Activated CD4-positive, CD25-positive, alpha-beta regulatory T cell treated with anti-CD3 and anti-CD28 coated beads, Interleukin-2, amount 50 U/mL, for 16 hours (primary cell): ENCODE measurements around the gene PRKCQ.

Experiments used
- DNase-seq: peaks from one replicate; pipeline ENCODE4 v3.0.0-alpha.2; 2020; ENCODE audit warnings: low read depth, low spot score

Gene PRKCQ

DNA sequence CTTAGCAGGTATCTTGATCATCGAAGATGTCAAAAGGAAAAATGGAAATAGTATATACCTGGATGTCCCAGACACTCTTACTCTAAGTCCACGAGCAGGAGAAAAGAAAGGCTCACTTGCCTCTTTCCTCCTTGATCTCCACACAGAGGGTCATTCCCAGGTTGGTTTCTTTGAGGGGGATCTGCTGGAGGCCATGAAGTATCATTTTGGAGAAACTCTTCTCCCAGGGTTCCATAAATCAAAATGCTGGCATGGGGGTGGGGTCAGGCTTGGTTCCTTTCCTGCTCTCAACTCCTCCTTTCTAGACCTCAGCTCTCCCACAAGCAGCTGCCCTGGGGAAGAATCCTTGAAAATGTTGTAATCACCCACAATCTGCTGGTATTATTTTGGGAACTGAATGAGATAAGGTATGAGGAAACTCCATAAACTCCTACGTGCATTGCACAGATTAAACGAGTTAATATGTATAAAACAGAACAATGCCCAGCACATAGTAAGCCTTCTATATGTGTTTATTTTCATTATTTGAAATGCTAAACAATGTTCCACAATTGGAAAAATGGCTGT lies 54.4 kb downstream of the PRKCQ start:
- no peak for DNase-seq

DNA sequence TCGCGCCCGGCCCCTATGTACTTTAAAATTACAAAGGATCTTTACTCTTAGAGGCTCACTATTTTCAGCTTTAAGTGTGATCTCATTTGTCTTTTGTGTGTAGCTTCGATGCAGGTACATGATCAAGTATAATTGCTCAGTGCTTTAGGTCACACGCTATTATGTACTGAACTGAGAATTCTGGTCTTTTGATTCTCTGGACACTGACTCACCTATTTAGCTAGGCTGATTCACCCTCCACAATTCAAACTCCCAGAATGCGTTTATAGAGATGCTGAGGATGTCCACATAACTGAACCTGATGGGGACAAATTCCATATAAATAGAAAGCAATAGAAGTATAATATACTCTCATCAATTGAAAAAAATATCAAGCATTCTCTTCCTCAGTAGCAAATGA lies 57.8 kb downstream of the PRKCQ start:
- DNase-seq, result no peak

DNA sequence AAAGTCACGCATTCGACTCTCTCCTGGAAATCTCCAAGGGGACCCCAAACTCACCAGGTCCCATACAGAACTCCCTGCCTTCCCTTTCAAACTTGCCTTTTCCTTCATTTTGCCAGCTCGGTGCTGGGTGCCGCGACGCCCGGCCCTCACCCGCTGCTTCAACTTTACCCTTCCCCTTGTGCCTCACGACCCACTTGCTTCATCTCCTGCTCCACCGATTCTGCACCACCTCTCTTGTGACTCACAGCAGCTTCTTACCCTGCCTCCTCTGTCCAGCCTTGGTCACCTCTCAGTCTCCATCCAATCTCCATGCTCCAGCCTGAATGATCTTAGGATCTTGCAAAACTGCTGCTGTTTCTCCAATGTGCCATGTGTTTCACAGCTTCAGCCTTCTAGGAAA lies 59.9 kb downstream of the PRKCQ start:
- DNase-seq, result no peak

DNA sequence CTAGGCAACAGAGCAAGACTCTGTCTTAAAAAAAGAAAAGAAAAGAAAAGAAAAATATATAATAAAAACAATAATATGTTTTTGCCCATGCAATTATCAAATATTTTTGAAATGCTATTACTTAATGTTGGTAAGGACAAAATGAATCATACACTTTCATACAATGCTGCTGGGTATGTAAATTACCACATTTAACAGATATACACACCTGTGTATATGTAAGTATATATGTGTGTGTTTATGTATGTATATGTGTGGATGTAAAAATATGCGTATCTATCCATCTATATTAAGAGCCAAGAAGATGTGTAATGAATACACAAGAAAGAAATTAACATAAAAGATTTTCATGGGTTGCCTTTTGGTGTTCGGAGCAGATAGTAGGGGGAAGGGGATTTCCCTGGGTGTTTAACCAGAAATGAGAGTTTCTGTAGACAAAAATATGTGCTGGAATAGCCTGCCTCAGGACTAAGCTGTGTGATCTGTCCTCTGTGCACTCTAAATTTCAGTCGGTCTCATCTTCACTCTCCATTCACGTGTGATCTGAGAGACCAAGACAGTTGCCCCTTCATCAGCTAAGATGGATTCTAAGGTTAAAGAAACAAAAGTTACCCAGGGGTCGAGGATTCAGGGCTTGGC lies 61.2 kb downstream of the PRKCQ start:
- no peak for DNase-seq

DNA sequence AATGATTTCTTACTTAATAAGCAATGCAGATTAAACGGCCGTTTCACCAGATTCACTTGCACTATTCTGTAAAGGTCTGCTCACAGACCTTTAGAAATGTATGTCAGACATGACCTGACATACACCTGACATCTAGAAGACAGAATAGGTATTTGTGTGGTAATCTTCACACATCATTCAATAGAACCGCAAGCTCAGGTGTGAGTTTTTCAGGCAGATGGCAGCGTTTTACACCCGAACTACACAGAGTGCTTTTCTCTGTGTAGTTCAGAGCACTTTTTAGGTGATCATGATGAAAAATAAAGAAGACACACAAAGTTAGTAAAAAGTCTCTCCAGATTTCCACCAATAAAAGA lies 63.2 kb downstream of the PRKCQ start:
- no peak for DNase-seq

DNA sequence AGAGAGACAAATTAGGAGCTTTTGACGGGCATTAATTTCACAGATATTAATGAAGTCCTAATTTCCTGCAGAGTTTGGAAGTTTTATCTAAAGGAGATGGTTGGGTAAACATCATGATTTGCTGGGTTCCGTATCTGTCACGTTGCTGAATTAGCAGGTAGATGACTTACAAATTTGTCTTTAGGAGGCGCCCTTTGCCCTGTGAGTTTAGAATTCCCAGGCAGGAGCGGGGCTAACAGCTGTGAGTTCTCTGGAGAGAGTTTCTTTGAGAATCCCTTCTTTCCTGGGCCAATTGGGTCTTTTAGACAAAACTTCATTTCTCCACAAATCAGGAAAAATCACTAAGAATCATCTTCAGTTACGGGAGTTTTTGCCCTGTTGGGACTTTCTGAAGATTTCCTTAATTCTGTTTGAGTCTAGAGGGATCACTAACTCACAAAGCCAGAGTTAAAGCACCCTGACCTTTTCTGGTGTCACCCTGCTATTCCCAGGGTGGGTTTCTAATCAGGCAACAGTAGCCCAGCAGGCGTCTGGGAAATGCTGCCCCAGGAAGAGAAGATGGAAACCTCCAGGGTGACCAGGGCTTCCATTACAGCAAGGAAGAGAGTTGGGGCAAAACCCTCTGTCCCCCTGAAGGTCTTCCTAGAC lies 63.7 kb downstream of the PRKCQ start:
- no peak for DNase-seq

DNA sequence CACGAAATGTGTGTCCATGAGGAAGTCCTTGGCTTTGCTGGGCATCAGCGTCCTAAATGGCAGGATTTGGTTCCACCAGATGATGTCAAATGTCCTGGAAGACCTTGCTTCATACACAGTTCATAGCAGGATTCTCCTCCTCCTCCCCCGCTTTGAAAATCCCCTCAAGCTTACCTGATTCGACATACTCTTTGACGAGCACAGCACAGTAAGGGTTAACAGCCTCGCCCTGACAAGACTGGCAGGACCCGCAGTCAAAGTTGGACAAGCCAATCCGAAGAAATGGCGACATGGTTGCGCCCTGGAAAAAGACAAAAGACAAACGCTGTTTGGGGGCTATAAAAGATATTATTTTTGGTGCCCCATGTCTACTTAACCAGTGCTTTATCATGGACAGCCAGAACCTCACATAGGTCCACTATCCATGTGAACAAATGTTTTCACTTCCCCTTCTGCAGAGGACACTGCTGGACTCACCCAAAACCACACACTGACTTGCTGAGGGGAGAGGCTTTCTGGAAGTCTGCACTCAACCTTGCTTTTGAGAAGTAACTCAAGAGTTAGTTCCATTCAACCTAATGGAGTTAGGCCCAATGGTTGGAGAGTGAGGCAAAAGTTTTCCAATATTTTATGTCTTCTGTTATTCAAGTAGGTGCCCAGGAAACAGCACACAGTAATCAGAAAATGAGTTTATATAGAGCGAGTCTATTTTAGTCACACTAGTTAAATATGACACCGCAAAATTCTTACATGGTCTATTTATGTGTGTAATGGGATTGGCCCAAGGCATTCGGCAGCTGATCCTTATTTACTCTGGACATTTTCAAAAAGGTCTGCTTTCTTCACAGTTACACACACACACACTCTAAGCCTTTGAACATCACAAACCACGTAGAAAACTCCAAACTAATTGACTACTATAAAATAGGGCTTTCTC lies 65.0 kb downstream of the PRKCQ start:
- no peak for DNase-seq

DNA sequence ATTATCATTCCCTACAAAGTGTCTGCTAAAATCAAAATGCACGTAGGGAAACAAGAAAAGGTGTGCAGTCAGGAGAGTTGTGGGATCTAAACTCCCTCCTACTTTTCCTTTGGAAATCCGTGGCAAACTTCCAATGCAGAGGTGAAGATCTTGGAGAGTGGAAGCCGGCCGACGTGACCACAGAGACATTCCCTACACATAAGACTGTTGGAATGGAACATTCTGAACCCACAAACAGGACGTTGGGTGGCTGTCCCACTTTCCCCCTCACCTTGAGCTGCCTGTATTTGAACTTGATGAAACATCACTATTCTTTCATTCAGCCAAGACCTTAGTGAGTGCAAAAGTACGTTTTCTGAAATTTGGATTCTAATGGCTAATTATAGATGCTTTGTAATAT lies 65.9 kb downstream of the PRKCQ start:
- DNase-seq, result no peak

DNA sequence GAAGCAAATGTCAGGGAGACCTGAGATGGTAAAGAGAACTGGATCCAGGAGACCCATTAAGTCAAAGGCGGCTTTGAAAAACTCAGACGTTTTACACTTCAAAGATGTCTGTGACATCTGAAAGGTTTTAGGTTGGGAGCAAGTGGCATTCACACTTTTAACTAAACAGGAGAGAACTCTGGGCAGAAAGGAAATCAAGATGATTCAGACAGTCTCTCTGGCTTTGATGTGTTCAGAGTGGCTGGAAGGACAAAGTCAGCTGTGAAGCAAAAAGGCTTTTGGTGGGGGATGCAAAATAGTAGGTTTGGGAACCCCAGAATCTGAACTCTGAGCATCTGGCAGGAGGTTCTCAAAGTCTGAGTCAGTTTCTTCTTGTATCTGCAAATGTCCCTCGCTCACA lies 66.6 kb downstream of the PRKCQ start:
- DNase-seq, result no peak

DNA sequence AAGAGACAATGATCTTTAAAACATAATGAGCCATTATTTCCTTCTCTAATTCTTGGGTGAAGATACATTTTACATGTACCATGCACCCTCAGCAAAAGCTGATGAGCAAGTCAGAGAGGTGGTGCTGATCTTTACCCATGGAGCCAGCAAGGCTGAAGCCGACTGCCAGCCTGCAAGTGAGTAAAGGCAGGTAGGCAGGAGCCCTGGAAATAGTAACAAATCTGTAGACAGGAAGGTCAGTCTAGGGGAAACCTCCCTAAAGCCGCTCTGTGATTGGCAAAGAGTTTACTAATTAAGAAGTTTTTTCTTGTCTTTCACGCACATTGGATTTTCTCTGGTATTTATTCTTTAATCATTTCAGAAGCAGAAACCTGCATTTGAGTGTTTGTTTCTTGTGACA lies 67.9 kb downstream of the PRKCQ start:
- DNase-seq, result no peak

DNA sequence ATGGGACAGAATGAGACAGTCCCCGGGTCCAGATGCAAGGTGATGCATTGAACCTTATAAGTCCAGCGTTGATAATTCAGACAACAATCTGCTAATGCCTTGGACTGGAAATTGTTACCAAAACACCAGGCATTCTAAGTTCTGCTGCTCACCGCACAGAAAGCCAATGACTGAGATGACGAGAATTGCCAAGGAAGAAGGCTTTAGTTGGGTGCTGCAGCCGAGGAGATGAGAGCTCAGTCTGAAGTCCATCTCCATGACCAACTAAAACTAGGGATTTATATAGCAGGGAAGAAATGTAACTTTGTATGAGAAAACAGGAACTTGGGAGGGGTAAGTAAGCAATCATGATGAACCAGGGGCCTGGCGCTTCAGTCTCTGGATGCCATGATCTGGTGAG lies 68.7 kb downstream of the PRKCQ start:
- DNase-seq, result no peak

DNA sequence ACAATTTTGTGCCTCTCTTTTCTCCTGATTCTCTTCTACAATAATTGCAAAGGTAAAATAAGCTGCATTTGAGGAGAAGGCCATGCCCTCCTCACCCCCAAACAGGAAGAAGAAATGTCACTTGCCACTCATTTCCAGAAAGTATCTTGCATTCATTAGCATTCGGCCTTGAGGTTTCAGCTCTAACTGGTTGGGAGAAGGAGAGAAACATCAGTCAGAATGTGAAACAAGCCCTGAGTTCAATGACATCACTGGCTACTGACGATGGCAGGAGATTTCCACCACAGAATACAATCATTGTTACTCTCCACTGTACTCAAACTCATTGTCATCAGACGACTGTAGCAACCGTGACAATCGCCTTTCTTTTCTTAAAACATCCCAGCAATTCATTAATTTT lies 72.8 kb downstream of the PRKCQ start:
- no peak for DNase-seq

DNA sequence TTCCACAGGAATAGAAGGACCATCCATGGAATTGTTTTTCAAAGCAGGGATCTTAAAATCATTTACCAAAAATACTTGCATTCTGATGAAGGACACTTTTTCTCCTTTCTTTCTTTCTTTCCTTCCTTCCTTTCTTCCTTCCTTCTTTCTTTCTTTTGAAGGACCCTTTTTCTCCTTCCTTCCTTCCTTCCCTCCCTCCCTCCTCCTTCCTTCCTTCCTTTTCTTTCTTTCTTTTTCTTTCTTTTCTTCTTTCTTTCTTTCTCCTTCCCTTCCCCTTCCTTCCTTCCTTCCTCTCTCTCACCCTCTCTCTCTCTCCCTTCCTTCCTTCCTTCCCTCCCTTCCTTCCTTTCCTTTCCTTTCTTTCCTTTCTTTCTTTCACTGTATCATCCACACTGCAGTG lies 74.8 kb downstream of the PRKCQ start:
- DNase-seq, result no peak

DNA sequence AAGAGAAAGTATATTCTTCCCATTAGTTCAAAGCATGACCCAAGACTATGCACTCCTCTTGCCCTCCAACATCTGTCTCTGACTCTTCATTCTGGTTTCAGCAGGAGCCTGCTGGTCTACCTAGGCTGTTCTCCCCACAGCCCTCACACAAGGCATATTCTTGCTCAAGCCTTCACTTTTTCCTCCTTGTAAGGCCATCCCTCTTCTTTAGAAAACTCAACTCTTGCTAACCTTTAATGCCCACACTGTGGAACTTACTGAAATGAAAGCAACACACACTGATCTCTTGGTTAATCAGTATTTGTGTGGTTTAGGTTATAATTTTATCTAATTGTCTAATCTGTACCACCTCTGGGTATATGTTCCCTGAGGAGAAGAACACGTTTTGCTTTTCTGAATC lies 75.8 kb downstream of the PRKCQ start:
- DNase-seq, result no peak

DNA sequence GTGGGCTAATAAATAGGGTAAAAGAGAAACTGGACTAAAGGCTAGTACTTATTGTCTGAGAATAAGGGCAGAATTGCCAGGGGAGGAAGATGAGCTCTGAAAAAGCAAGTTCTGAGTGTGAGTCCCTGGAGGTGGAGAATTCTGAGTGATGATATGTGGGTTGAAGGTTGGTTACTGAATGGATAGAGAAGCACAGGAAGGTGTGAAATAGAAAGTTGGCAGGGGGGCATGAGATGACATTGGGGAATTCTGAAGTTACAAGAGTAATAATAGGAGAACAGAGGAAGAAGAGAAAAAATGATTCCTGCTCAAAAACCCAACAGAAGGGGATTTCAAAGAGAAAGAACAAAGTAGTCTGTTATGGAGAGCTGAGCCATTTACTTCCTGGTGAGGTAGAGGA lies 76.9 kb downstream of the PRKCQ start:
- DNase-seq, result no peak

DNA sequence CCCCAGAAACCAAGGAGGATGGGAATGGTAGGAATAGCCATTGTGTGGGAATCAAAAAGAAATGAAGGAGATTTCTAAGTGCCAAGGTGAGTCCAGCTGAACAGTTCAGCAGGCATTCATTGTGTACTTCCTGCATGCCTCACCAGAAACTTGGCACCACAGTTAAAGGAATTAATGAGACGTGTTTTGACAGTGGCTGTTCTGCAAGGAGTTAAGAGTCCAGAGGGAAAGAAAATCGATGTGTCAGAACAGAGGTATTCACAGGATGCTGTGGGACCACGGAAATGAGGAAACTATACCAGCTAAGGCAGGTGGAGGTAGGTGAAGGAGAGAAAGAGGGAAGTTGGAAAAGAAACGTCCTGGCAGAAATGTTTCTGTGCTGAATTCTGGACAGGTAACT lies 78.1 kb downstream of the PRKCQ start:
- DNase-seq, result no peak

DNA sequence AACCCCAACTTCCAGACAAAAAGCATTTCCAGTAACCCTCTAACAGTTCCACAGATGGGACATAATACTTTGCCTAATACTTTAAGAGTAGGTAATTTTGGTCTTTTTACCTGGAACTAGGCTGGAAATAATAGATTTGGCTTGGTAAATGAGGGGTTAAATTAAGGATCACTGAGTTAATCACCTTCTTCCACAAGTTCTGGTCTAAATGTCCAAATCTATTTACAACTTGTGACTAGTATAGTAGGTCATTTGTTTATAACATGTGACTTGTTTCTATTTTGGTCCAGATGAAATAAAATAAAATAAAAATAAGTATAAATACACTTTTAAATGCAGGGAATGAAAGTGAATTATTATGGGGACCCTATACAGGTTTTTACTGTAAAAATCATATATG lies 80.1 kb downstream of the PRKCQ start:
- DNase-seq, result no peak

DNA sequence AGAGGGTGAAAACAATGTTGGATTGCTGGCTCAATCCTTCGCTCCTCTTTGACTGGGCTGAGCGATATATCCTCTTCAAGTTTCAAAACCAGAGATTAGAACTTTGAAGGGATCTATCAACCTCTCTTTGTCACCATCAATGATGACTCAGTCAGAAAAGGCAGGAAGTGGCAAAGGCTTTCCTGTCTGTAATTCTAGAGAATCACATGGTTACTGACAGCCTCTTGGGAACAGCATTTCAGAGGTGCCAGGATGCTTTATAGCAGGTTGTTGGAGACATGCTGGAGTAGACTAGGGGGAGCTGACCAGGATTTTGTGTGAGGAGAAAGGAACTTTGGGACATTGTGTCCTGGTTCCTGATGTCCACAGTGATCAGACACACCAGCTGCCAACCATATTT lies 81.3 kb downstream of the PRKCQ start:
- DNase-seq, result peak; percentile 25

DNA sequence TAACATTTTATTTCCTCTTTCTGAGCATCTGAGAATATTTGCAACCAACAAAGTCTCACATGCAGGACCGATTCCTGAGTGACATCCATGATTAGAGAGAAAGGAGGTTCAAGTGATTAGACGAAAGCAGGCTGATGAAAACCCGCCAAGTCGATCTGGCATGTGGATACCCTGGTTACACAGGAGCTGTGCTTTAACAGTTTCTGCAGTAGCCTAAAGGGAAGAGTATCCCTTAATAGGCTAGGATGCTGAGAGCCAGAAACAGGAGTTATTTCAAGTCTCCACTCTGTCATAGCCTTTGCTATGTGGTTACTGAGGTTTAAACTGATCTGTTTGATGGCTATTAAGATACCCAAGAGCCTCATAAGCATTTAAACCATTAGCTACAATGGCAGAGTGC lies 82.5 kb downstream of the PRKCQ start:
- DNase-seq, result no peak

DNA sequence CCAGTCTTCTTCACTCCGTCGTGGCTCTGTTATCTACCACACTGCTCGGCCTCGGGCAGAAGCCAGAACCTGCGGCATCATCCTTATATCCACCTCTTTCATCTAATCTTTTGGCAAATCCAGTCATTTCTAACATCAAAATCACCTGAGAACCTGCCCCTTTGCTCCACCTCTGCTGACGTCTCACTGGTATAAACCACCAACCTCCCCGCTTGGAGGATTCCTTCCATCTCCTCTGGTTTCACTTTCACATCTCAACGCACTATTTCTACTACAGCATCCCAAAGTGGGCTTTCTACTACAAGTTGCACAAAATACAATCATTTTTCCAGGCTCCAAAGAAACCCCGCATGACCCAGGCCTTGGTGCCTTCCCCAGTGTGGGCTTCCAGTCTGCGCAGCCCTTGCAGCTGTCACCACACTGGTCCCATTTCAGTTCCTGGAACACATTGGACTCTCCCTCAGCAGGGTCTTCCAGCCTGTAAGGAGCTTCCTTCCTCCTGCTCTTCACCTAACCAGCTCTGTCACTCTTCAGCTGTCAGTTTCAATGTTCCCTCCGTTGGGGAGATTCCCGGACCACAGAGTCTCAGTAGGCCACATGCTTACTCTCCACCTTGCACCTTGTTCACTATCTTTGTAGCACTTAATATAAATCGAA lies 85.0 kb downstream of the PRKCQ start:
- DNase-seq, result peak; percentile 35

DNA sequence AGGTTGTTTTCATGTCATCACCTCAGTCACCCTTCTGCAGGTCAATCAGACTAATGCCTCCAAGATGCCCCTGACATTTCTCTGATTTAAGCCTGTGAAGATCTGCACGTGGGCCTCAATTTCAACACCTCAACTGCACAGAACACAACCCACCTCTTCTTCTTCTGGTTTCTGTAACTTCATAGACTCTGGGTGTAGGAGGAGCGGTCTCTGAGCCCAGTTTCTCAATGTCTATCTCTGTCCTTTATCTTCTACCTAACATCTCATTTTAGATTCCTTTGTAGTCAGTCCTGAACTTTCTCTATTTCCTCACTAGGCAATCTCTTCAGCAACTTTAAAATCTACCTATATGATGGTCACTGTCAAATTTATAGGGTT lies 85.6 kb downstream of the PRKCQ start:
- no peak for DNase-seq
